HepG2 (cell line): ENCODE results near the gene CHMP2B. TPM values are rescaled to one million over a fixed set of nuclear protein-coding genes. Genes with fewer than 3 reads are reported as not detected.

Experiments used
- ATAC-seq: fragments of 200-7000 bp; cut with Tn5 transposase; 3 replicates; pipeline ENCODE4 v1.9.1; 2020; ENCODE audit warnings: mild to moderate bottlenecking, moderate library complexity
- BruUV-seq: library from RNA; stranded (reverse); fragments of 400-500 nt; replicated peaks from 2 replicates; lab custom pipeline; 2021; lab: Mats Ljungman, UMichigan
- CTCF ChIA-PET: fragments of 300-600 bp; formaldehyde crosslinking; extraction: SDS; loops from one replicate; lab custom pipeline; 2021; ENCODE audit warnings: low total read pairs, inconsistent platforms, low intra/inter-chr PET ratio; lab: Yijun Ruan, JAX
- POLR2A ChIA-PET: fragments of 350-600 bp; sonication (Branson Sonifier 250); formaldehyde crosslinking; loops from one replicate; lab custom pipeline; 2020; ENCODE audit warnings: antibody characterized with exemption, inconsistent platforms; lab: Yijun Ruan, JAX
- DNase-seq: peaks from one replicate; pipeline ENCODE4 v3.0.0-alpha.2; 2015; ENCODE audit warnings: low spot score
- FAIRE-seq: peaks from 3 replicates; lab custom pipeline; 2011; peaks lifted over from hg19 to GRCh38; lab: Jason Lieb, UNC
- H2AFZ ChIP-seq: one replicate; pipeline ENCODE4 v1.6.1; 2011; ENCODE audit warnings: low read length, inconsistent platforms
- H3K27ac ChIP-seq: fragments of 300-600 bp; 3 replicates; pipeline ENCODE4 v1.8.0; 2011; ENCODE audit warnings: mixed run types, mild to moderate bottlenecking, mixed read lengths, low read length, inconsistent platforms; ENCODE audit not compliant: insufficient read depth; ENCODE audit errors: extremely low read length
- H3K27me3 ChIP-seq, 2 experiments: fragments of 200-600 bp in 1 of 2; 2 replicates in 1 of 2; 3 replicates in 1 of 2; pipeline versions ENCODE4 v1.6.0 to v1.8.0; 2011; ENCODE audit warnings: low read length in 2 of 2, mild to moderate bottlenecking in 2 of 2, moderate library complexity in 2 of 2, inconsistent platforms in 1 of 2; ENCODE audit not compliant: insufficient read depth in 2 of 2, control insufficient read depth in 1 of 2
- H3K36me3 ChIP-seq, 2 experiments: fragments of 200-600 bp in 1 of 2; replicated peaks in 1 of 2; 2 replicates in 1 of 2; 3 replicates in 1 of 2; pipeline versions ENCODE4 v1.5.1 to v1.8.0; 2011; ENCODE audit warnings: low read length in 2 of 2, inconsistent platforms in 1 of 2; ENCODE audit not compliant: insufficient read depth in 2 of 2, control insufficient read depth in 1 of 2
- H3K4me1 ChIP-seq: 2 replicates; pipeline ENCODE4 v1.5.1; 2012; ENCODE audit warnings: low read length, inconsistent platforms; ENCODE audit not compliant: insufficient read depth
- H3K4me2 ChIP-seq: 2 replicates; pipeline ENCODE4 v1.6.0; 2011; ENCODE audit warnings: low read depth, low read length, inconsistent platforms
- H3K4me3 ChIP-seq, 3 experiments: fragments of 200-600 bp in 1 of 3; sonication (generic), shearing (Covaris generic) in 1 of 3; replicated peaks in 1 of 3; 2 replicates each; pipeline ENCODE4 v1.5.1; 2011 to 2016; ENCODE audit warnings: low read length in 3 of 3, inconsistent platforms in 2 of 3, low read depth in 2 of 3, mild to moderate bottlenecking in 2 of 3, control low read depth in 1 of 3, mixed read lengths in 1 of 3; ENCODE audit not compliant: insufficient read depth in 1 of 3
- H3K79me2 ChIP-seq: one replicate; pipeline ENCODE4 v1.6.1; 2011; ENCODE audit warnings: low read length, inconsistent platforms; ENCODE audit not compliant: insufficient read depth
- H3K9ac ChIP-seq: 2 replicates; pipeline ENCODE4 v1.6.0; 2011; ENCODE audit warnings: mild to moderate bottlenecking, low read depth, low read length, inconsistent platforms; ENCODE audit not compliant: insufficient read depth
- H3K9me3 ChIP-seq: 2 replicates; pipeline ENCODE4 v1.5.1; 2012; ENCODE audit warnings: mild to moderate bottlenecking, low read length
- H4K20me1 ChIP-seq: 2 replicates; pipeline ENCODE4 v1.6.0; 2011; ENCODE audit warnings: inconsistent platforms, mild to moderate bottlenecking, low read length, moderate library complexity; ENCODE audit not compliant: insufficient read depth
- CENPX ChIP-seq: sonication (generic); formaldehyde crosslinking; IDR thresholded peaks from 2 replicates; pipeline ENCODE4 v1.9.0; 2021; ENCODE audit warnings: mild to moderate bottlenecking, missing genetic modification reagents, moderate library complexity
- HNRNPUL1 ChIP-seq: fragments of 200-400 bp; formaldehyde crosslinking; IDR thresholded peaks from 2 replicates; pipeline ENCODE4 v1.6.1; 2017; ENCODE audit warnings: low read depth, mild to moderate bottlenecking, low read length, moderate library complexity
- KAT7 ChIP-seq: IDR thresholded peaks from 2 replicates; pipeline ENCODE4 v1.6.1; 2018; ENCODE audit warnings: borderline replicate concordance, missing compliant biosample characterization
- KDM2A ChIP-seq: sonication (generic); formaldehyde crosslinking; IDR thresholded peaks from 2 replicates; pipeline ENCODE4 v1.4.0; 2020; ENCODE audit warnings: low read depth, missing genetic modification reagents, borderline replicate concordance
- NCOR1 ChIP-seq: fragments of 200-600 bp; sonication (generic); IDR thresholded peaks from 2 replicates; pipeline ENCODE4 v1.7.0; 2017; ENCODE audit warnings: antibody characterized with exemption, low read length, borderline replicate concordance
- NR2F1 ChIP-seq, 2 experiments: fragments of 450-650 bp in 1 of 2; formaldehyde crosslinking in 1 of 2; IDR thresholded peaks; 2 replicates each; pipeline versions ENCODE4 v1.5.0 to v1.6.1; 2016 to 2020; ENCODE audit warnings: mild to moderate bottlenecking in 1 of 2, missing compliant biosample characterization in 1 of 2, missing genetic modification reagents in 1 of 2, moderate library complexity in 1 of 2
- REL ChIP-seq: sonication (generic); formaldehyde crosslinking; conservative IDR thresholded peaks from 2 replicates; pipeline ENCODE4 v1.8.0; 2022; ENCODE audit warnings: mild to moderate bottlenecking, missing genetic modification reagents, moderate library complexity
- ZNF329 ChIP-seq: sonication (generic); formaldehyde crosslinking; IDR thresholded peaks from 2 replicates; pipeline ENCODE4 v1.9.0; 2021; ENCODE audit warnings: low read depth, mild to moderate bottlenecking, missing genetic modification reagents
- ZNF354B ChIP-seq: sonication (generic); formaldehyde crosslinking; IDR thresholded peaks from 2 replicates; pipeline ENCODE4 v1.8.0; 2022; ENCODE audit warnings: mild to moderate bottlenecking, missing genetic modification reagents
- ZNF570 ChIP-seq: sonication (generic); formaldehyde crosslinking; IDR thresholded peaks from 2 replicates; pipeline ENCODE4 v1.4.0; 2020; ENCODE audit warnings: mild to moderate bottlenecking, missing genetic modification reagents, borderline replicate concordance
- WGBS: methylation state at CpG from one replicate; pipeline ENCODE4 v1.1.6; 2017; ENCODE audit warnings: low lambda C conversion rate; 5-methylcytosine and 5-hydroxymethylcytosine counted together
- in situ Hi-C: cut with HindIII; loops from 2 replicates; pipeline ENCODE4 v1.10.0; 2017; ENCODE audit warnings: low pct_unique_long_range_greater_than_20kb; ENCODE audit not compliant: extremely low pct_ligation_motif_present
- intact Hi-C: fragments of 100-400 bp; cut with micrococcal nuclease; formaldehyde crosslinking; loops from one replicate; pipeline ENCODE4 v1.10.0; 2022; ENCODE audit not compliant: unreplicated experiment
- polyA plus RNA-seq, 8 experiments: library from polyadenylated mRNA; depleted of rRNA in 3 of 8; stranded (reverse) in 7 of 8; unstranded in 1 of 8; fragments of >200 nt; fragmentation: Illumina TruSeq in 4 of 8; extraction: Trizol in 4 of 8; gene quantifications; 2 replicates each; pipeline versions ENCODE4 v1.2.1 to v1.2.3, GENCODE V29; 2011 to 2016; ENCODE audit warnings: low read depth in 4 of 8, missing spikeins in 1 of 8, mixed read lengths in 1 of 8; ENCODE audit not compliant: insufficient read depth in 1 of 8
- total RNA-seq, 5 experiments: library from RNA; depleted of rRNA; stranded (reverse); fragments of >200 nt; fragmentation: Illumina TruSeq; extraction: Trizol; gene quantifications; 2 replicates each; pipeline ENCODE4 v1.2.3, GENCODE V29; 2016; ENCODE audit warnings: low read depth in 1 of 5
- TF ChIP-seq, protein P1 (sequence below): sonication (generic); formaldehyde crosslinking; IDR thresholded peaks from 2 replicates; pipeline ENCODE4 v1.8.0; 2022; ENCODE audit warnings: mild to moderate bottlenecking, missing genetic modification reagents, moderate library complexity

CHMP2B gene
- total and polyA plus RNA-seq, 2 of the 13 experiments (the other 11 are each of a cell fraction or from before 2014, with no cell fraction given) = 6.9 to 33.5 TPM

DNA sequence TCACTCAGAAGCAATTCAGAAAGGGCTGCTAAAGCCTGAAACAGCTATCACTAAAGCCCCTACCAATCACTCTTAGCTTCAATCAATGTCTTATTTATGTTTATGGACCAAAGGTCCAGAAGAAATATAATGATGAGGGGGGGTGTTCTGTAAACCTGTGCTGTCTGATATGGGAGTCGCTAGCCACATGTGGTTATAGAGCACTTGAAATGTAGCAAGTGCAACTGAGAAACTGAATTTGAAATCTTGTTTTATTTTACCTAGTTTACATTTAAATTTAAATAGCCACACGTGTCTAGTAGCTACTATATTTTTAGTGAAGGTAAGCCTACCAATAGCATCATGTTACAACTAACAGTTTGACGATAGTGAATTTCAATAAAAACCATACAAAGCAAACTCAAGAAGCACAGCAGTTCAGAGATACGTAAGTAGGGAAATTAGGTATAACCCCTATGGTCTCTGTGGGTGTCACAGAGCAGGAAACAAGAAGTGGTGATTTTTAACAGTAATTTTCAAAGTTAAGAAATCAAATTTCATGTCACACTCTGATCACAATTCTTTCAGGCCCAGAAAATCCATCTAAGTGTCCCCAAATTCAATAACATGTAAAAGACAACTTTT lies 45.7 kb downstream of the CHMP2B start:
- Histone ChIP-seq H3K4me3 (no peak overlapping the region), H3K27me3 (no peaks in the 10 kb centered on the region), H3K36me3 (no peaks in the 10 kb centered on the region), H4K20me1 (no peaks in the 10 kb centered on the region), H3K79me2 (no peaks in the 10 kb centered on the region), H3K4me2 (no peak overlapping the region), H3K27ac (no peak overlapping the region), H2AFZ (no peak overlapping the region), H3K9ac (no peak overlapping the region), H3K4me1 (no peaks in the 10 kb centered on the region), H3K9me3 (no peaks in the 10 kb centered on the region)
- ATAC-seq = no peak
- in situ Hi-C loops (no loop called here), intact Hi-C loops (no loop called here)
- CTCF ChIA-PET = no interaction called here
- FAIRE-seq = no peak
- BruUV-seq = no TSS peak
- POLR2A ChIA-PET = no interaction called here
- TF ChIP-seq HNRNPUL1 = no peak
- TF ChIP-seq NCOR1 = no peak
- no peak for TF ChIP-seq ZNF354B (CRISPR knock-in tag)
- TF ChIP-seq, protein P1, sequence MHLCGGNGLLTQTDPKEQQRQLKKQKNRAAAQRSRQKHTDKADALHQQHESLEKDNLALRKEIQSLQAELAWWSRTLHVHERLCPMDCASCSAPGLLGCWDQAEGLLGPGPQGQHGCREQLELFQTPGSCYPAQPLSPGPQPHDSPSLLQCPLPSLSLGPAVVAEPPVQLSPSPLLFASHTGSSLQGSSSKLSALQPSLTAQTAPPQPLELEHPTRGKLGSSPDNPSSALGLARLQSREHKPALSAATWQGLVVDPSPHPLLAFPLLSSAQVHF (CRISPR knock-in tag) = no peak
- no peak for TF ChIP-seq KAT7 (CRISPR knock-in tag)
- no peak for TF ChIP-seq CENPX (CRISPR knock-in tag)
- no peak for TF ChIP-seq REL
- TF ChIP-seq ZNF329 (CRISPR knock-in tag) = no peak
- no peak for TF ChIP-seq ZNF570 (CRISPR knock-in tag)
- no peak for TF ChIP-seq NR2F1 (CRISPR knock-in tag; IDR thresholded peaks at IDR 0.05)
- TF ChIP-seq KDM2A = no peak
- WGBS = 31% methylated on average over 4 of the region's 4 CpGs
- no peak for DNase-seq
